ENCODE measurements around the gene PGAP3.
A peak's percentile ranks its signal among the peaks of the same experiment; 100 is the strongest.

GRCh38 chr17:39653662-39654331 is 34.1 kb downstream of the PGAP3 start:
- TF ChIP-seq POLR2A (IDR thresholded peaks at IDR 0.05) (no peak), POLR2AphosphoS5 (IDR thresholded peaks at IDR 0.05) (no peak), CTCF (IDR thresholded peaks at IDR 0.05) (peak; percentile 43 to 55 (median 52))
